HL-60 (cell line): ENCODE data around the gene ACAD9.

Source experiments
- DNase-seq, 2 experiments: peaks; one replicate each; pipeline ENCODE4 v3.0.0-alpha.2; 2010 to 2020; ENCODE audit warnings: low read depth in 1 of 2, low spot score in 1 of 2
- H3K27ac ChIP-seq: fragments of 250-450 bp; sonication (Bioruptor Pico); replicated peaks from 2 replicates; pipeline ENCODE4 v1.5.1; 2020; ENCODE audit warnings: mild to moderate bottlenecking, moderate library complexity
- H3K27me3 ChIP-seq: fragments of 250-450 bp; sonication (Bioruptor Pico); 2 replicates; pipeline ENCODE4 v1.5.1; 2021; ENCODE audit warnings: mild to moderate bottlenecking, moderate library complexity; ENCODE audit not compliant: insufficient read depth, poor library complexity, severe bottlenecking
- H3K4me3 ChIP-seq: replicated peaks from 2 replicates; pipeline ENCODE4 v1.5.1; 2011; ENCODE audit warnings: mild to moderate bottlenecking, control low read depth, low read length; ENCODE audit not compliant: insufficient read depth
- CTCF ChIP-seq: IDR thresholded peaks from one replicate; pipeline ENCODE4 v1.5.1; 2011; ENCODE audit warnings: low read length, control low read depth, inconsistent platforms; ENCODE audit not compliant: insufficient read depth
- GABPA ChIP-seq: IDR thresholded peaks from 2 replicates; pipeline ENCODE4 v1.6.1; 2012; ENCODE audit warnings: low read depth
- POLR2AphosphoS5 ChIP-seq: IDR thresholded peaks from 2 replicates; pipeline ENCODE4 v1.6.1; 2012; ENCODE audit warnings: low read depth
- REST ChIP-seq: IDR thresholded peaks from 2 replicates; pipeline ENCODE4 v1.6.1; 2012; ENCODE audit warnings: low read depth; ENCODE audit not compliant: insufficient replicate concordance
- SPI1 ChIP-seq: IDR thresholded peaks from 2 replicates; pipeline ENCODE4 v1.6.1; 2012; ENCODE audit warnings: low read depth, mild to moderate bottlenecking, borderline replicate concordance

ACAD9 gene

GRCh38 chr3:128872282-128872681 lies 7.1 kb upstream of the ACAD9 start:
- TF ChIP-seq GABPA (no peak), POLR2AphosphoS5 (no peak), CTCF (no peak)
- Histone ChIP-seq H3K4me3 (no peak overlapping the region), H3K27me3 (no peaks in the 10 kb centered on the region), H3K27ac (no peak overlapping the region)
- no peak for DNase-seq

GRCh38 chr3:128872744-128873143 lies 6.7 kb upstream of the ACAD9 start:
- Histone ChIP-seq H3K27me3 (no peaks in the 10 kb centered on the region), H3K27ac (no peak overlapping the region), H3K4me3 (no peak overlapping the region)
- no peak for DNase-seq
- TF ChIP-seq REST (no peak), SPI1 (no peak), POLR2AphosphoS5 (no peak), GABPA (no peak), CTCF (no peak)

- H3K4me3 ChIP-seq, result no peak overlapping the region
- H3K27me3 ChIP-seq, result no peaks in the 10 kb centered on the region
- H3K27ac ChIP-seq, result no peak overlapping the region
- TF ChIP-seq GABPA (no peak), CTCF (no peak), REST (no peak), POLR2AphosphoS5 (no peak), SPI1 (no peak)
- no peak for DNase-seq
Observed at GRCh38 chr3:128873244-128874022, 6.0 kb upstream of the ACAD9 start.
